ENCODE data around the gene ALOX5AP. TPM values are rescaled to one million over a fixed set of nuclear protein-coding genes. Genes with fewer than 3 reads are reported as not detected.

Gene ALOX5AP
- total RNA-seq, 4 donors from 2014 or later: 14.8 to 48.2 (median 17.2) TPM

GRCh38 chr13:30752201-30752797 lies 17.0 kb downstream of the ALOX5AP start:
- Histone ChIP-seq H3K4me1 (peaks cover 0 to 5% (median 0%) of the 10 kb centered on the region in 4 donors), H3K9me3 (no peaks in the 10 kb centered on the region), H3K36me3 (no peaks in the 10 kb centered on the region), H3K4me3 (no peak overlapping the region), H3K27me3 (no peaks in the 10 kb centered on the region), H3K27ac (replicated peaks in 1 of 4) (no peak overlapping the region)
- intact Hi-C loops (cut with DNase I): no loop called here
- TF ChIP-seq POLR2A (IDR thresholded peaks at IDR 0.05; ENCODE audit: low read depth): no peak
- TF ChIP-seq, protein P1, sequence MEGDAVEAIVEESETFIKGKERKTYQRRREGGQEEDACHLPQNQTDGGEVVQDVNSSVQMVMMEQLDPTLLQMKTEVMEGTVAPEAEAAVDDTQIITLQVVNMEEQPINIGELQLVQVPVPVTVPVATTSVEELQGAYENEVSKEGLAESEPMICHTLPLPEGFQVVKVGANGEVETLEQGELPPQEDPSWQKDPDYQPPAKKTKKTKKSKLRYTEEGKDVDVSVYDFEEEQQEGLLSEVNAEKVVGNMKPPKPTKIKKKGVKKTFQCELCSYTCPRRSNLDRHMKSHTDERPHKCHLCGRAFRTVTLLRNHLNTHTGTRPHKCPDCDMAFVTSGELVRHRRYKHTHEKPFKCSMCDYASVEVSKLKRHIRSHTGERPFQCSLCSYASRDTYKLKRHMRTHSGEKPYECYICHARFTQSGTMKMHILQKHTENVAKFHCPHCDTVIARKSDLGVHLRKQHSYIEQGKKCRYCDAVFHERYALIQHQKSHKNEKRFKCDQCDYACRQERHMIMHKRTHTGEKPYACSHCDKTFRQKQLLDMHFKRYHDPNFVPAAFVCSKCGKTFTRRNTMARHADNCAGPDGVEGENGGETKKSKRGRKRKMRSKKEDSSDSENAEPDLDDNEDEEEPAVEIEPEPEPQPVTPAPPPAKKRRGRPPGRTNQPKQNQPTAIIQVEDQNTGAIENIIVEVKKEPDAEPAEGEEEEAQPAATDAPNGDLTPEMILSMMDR (IDR thresholded peaks at IDR 0.05): no peak
- no peak for TF ChIP-seq EP300 (IDR thresholded peaks at IDR 0.05)
- TF ChIP-seq POLR2AphosphoS5 (IDR thresholded peaks at IDR 0.05): no peak
- no peak for DNase-seq (ENCODE audit: extremely low spot score)
- WGBS: 65% methylated on average over 8 of the region's 11 CpGs

GRCh38 chr13:30753030-30753616 lies 17.8 kb downstream of the ALOX5AP start:
- TF ChIP-seq, protein P1 (IDR thresholded peaks at IDR 0.05): no peak
- TF ChIP-seq POLR2A (IDR thresholded peaks at IDR 0.05; ENCODE audit: low read depth) (no peak), POLR2AphosphoS5 (IDR thresholded peaks at IDR 0.05) (no peak), EP300 (IDR thresholded peaks at IDR 0.05) (no peak)
- intact Hi-C loops (cut with DNase I): no loop called here
- Histone ChIP-seq H3K4me1 (peaks cover 0 to 5% (median 0%) of the 10 kb centered on the region in 4 donors), H3K36me3 (no peaks in the 10 kb centered on the region), H3K4me3 (no peak overlapping the region), H3K27ac (replicated peaks in 1 of 4) (no peak overlapping the region), H3K9me3 (no peaks in the 10 kb centered on the region), H3K27me3 (no peaks in the 10 kb centered on the region)
- 93% methylated on average over 8 of the region's 8 CpGs for WGBS
- DNase-seq (ENCODE audit: extremely low spot score): no peak

DNA sequence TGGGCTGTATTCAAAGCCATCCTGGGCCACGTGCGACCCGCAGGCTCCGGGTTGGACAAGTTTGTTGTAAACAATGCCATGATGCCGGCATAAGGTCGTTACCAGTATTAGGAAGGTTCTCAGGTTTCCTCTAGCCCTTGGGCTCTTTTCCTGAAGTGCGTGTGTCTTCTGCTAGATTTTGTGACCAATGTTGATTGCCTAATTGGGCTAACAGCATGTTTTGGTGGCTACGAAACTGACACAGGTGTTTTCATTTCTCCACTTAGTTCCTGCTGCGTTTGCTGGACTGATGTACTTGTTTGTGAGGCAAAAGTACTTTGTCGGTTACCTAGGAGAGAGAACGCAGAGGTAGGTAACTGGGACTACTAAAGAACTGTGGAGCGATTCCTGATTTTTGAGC lies 20.3 kb downstream of the ALOX5AP start:
- TF ChIP-seq EP300 (IDR thresholded peaks at IDR 0.05) (no peak), POLR2AphosphoS5 (IDR thresholded peaks at IDR 0.05) (no peak), POLR2A (IDR thresholded peaks at IDR 0.05; ENCODE audit: low read depth) (no peak)
- TF ChIP-seq, protein P1 (IDR thresholded peaks at IDR 0.05): no peak
- DNase-seq (ENCODE audit: extremely low spot score): no peak
- WGBS: 83% methylated on average over 12 of the region's 12 CpGs
- Histone ChIP-seq H3K4me3 (no peak overlapping the region), H3K36me3 (no peaks in the 10 kb centered on the region), H3K9me3 (no peaks in the 10 kb centered on the region), H3K27ac (replicated peaks in 1 of 4) (no peak overlapping the region), H3K27me3 (no peaks in the 10 kb centered on the region), H3K4me1 (peaks cover 0 to 5% (median 0%) of the 10 kb centered on the region in 4 donors)
- intact Hi-C loops (cut with DNase I): no loop called here

DNA sequence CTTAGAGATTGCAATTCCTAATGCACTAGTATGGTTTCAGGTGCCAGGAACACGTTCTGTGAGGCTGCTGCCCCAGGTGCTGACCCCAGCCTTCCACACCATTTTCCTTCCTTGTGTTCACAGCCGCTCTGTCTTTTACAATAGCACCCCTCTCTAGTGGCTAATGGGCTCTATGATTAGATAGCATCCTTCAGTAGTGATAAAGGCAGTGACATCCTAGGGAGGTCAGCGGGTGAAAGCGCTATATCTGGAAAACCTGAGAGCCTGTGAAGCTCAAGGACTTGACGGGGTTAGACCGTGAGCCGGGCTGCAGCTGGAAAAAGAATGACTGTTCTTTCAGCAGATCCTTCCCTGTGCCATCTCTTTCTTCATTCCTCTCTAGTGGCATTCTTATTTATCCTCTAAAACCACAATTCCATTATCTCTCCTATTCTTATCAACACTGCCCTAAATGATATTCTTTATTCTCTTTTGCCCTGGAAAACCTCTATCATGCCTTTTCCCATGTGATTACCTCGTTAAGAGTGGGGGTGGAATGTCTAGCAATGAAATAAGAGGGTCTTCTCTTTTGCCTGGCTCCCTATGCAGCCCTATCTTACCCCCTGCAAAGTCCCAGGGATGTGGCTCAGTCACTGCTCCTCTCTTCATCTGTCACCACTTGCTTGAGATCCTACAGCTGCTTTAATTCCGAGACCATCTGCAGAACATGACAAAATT lies 21.8 kb downstream of the ALOX5AP start:
- intact Hi-C loops (cut with DNase I): no loop called here
- H3K4me3 ChIP-seq: no peak overlapping the region
- 74% methylated on average over 9 of the region's 9 CpGs for WGBS
- TF ChIP-seq POLR2AphosphoS5 (IDR thresholded peaks at IDR 0.05): no peak
- TF ChIP-seq, protein P1 (IDR thresholded peaks at IDR 0.05): no peak
- TF ChIP-seq EP300 (IDR thresholded peaks at IDR 0.05): no peak
- TF ChIP-seq POLR2A (IDR thresholded peaks at IDR 0.05; ENCODE audit: low read depth): no peak
- peaks cover 0 to 3% (median 0%) of the 10 kb centered on the region in 4 donors for H3K4me1 ChIP-seq
- H3K36me3 ChIP-seq: no peaks in the 10 kb centered on the region
- H3K27ac ChIP-seq (replicated peaks in 1 of 4): no peak overlapping the region
- H3K27me3 ChIP-seq: no peaks in the 10 kb centered on the region
- DNase-seq (ENCODE audit: extremely low spot score): no peak
- H3K9me3 ChIP-seq: no peaks in the 10 kb centered on the region
